Prostate gland (tissue), 2 donors: ENCODE data around the gene SLC28A2. TPM values are rescaled to one million over a fixed set of nuclear protein-coding genes. Genes with fewer than 3 reads are reported as not detected.
"Not testable (repeated sequence)": the region's sequence is repeated elsewhere in the genome, so short reads cannot be mapped to it uniquely, and the experiment has no call there.

Experiments used
- DNase-seq: peaks from one replicate; pipeline ENCODE4 v3.0.0-alpha.2; 2019; ENCODE audit warnings: low spot score
- H3K27ac ChIP-seq, 2 donors: fragments of 200-600 bp; sonication (generic); 2 replicates each; pipeline ENCODE4 v1.5.1; 2017 to 2019
- H3K27me3 ChIP-seq: fragments of 200-600 bp; sonication (generic); replicated peaks from 2 replicates; pipeline ENCODE4 v1.5.1; 2019; ENCODE audit not compliant: insufficient read depth
- H3K36me3 ChIP-seq, 2 donors: fragments of 200-600 bp; sonication (generic); 1 replicate in 1 of 2; 2 replicates in 1 of 2; pipeline versions ENCODE4 v1.5.1 to v1.8.1; 2017 to 2019
- H3K4me1 ChIP-seq: fragments of 200-600 bp; sonication (generic); replicated peaks from 2 replicates; pipeline ENCODE4 v1.5.1; 2019
- H3K4me3 ChIP-seq, 2 donors: fragments of 200-600 bp; sonication (generic); 2 replicates each; pipeline ENCODE4 v1.5.1; 2017 to 2019
- H3K9me3 ChIP-seq: fragments of 200-600 bp; sonication (generic); 2 replicates; pipeline ENCODE4 v1.5.1; 2017
- POLR2A ChIP-seq: fragments of 450-650 bp; IDR thresholded peaks from one replicate; pipeline ENCODE4 v1.6.1; 2016; ENCODE audit warnings: antibody characterized with exemption, mild to moderate bottlenecking
- POLR2AphosphoS5 ChIP-seq: sonication (generic); formaldehyde crosslinking; IDR thresholded peaks from one replicate; pipeline ENCODE4 v1.6.1; 2017; ENCODE audit warnings: antibody characterized with exemption
- WGBS: methylation state at CpG from one replicate; pipeline ENCODE4 v1.1.5; 2018; 5-methylcytosine and 5-hydroxymethylcytosine counted together
- intact Hi-C: fragments of 100-400 bp; cut with DNase I; formaldehyde crosslinking; loops from one replicate; pipeline ENCODE4 v1.14.2; 2022
- total RNA-seq, 2 donors: library from RNA; depleted of rRNA; stranded (reverse); fragments of >200 nt; gene quantifications; one replicate each; pipeline ENCODE4 v1.1.0, GENCODE V29; 2016
- TF ChIP-seq, protein P1 (sequence below), 4 experiments: fragments of 200-600 bp in 2 of 4; fragments of 450-650 bp in 2 of 4; sonication (generic) in 2 of 4; IDR thresholded peaks; 1 replicate in 3 of 4; 2 replicates in 1 of 4; pipeline ENCODE4 v1.5.1; 2016 to 2019; ENCODE audit warnings: antibody characterized with exemption in 4 of 4, mild to moderate bottlenecking in 2 of 4, moderate library complexity in 2 of 4

SLC28A2 gene
- total RNA-seq, 2 donors from 2014 or later: 0.51 TPM; not detected in 1

DNA sequence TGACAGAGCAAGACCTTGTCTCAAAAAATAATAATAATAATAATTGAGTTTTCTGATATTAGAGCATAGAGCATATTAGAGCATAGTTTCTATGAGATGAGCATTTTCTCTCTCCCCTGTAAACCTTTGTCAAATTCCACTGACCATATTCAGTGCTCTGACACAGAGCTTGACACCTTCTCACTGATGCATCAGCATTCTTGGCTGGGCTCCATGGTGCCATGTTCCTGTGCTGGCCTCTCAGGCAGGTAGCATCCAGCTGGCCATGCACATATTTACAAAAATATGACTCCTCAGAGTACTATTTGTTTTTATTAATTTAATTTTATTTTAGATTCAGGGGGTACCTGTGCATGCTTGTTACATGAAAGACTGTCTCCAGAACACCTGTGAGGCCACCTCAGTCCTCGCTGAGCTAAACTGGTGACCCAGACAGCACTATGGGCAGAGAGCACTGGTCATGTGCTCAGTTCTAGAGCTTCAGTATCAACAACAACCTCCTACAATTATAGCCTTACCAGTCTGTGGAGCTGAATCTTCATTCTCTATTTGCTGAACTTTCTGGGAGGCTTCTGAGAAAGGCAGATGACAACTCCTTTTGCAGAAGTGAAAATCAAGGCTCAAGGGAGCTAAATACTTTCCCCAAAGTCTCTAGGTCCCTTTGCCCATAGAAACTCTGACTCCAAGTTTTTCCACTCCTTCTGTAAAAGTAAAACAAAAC is 21.6 kb upstream of the SLC28A2 start:
- no peaks in the 10 kb centered on the region for H3K9me3 ChIP-seq
- H3K4me3 ChIP-seq: no peak overlapping the region
- no peaks in the 10 kb centered on the region for H3K36me3 ChIP-seq
- intact Hi-C loops: no loop called here
- no peaks in the 10 kb centered on the region for H3K27me3 ChIP-seq
- TF ChIP-seq, protein P1, sequence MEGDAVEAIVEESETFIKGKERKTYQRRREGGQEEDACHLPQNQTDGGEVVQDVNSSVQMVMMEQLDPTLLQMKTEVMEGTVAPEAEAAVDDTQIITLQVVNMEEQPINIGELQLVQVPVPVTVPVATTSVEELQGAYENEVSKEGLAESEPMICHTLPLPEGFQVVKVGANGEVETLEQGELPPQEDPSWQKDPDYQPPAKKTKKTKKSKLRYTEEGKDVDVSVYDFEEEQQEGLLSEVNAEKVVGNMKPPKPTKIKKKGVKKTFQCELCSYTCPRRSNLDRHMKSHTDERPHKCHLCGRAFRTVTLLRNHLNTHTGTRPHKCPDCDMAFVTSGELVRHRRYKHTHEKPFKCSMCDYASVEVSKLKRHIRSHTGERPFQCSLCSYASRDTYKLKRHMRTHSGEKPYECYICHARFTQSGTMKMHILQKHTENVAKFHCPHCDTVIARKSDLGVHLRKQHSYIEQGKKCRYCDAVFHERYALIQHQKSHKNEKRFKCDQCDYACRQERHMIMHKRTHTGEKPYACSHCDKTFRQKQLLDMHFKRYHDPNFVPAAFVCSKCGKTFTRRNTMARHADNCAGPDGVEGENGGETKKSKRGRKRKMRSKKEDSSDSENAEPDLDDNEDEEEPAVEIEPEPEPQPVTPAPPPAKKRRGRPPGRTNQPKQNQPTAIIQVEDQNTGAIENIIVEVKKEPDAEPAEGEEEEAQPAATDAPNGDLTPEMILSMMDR (IDR thresholded peaks at IDR 0.05): no peak
- TF ChIP-seq POLR2AphosphoS5 (no peak), POLR2A (no peak)
- DNase-seq: no peak
- H3K4me1 ChIP-seq: no peaks in the 10 kb centered on the region
- H3K27ac ChIP-seq: no peak overlapping the region
- WGBS: 0% methylated on average over 1 of the region's 1 CpG

DNA sequence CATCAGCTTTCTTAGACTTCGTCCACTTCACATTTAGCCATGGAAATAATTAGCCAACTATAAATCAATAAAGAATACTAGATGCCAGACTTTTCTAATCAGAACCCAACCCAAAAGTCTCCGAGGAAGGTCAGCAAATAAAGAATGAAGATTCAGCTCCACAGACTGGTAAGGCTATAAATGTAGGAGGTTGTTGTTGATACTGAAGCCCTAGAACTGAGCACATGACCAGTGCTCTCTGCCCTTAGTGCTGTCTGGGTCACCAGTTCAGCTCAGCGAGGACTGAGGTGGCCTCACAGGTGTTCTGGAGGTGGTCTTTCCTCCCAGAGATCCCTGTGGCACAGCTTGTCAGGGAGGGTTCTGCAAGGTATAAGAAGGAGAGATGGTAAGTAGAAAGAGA is 20.9 kb upstream of the SLC28A2 start:
- 70% methylated on average over 3 of the region's 3 CpGs for WGBS
- Histone ChIP-seq H3K36me3 (no peaks in the 10 kb centered on the region), H3K4me3 (no peak overlapping the region), H3K9me3 (no peaks in the 10 kb centered on the region), H3K4me1 (no peaks in the 10 kb centered on the region), H3K27ac (no peak overlapping the region), H3K27me3 (no peaks in the 10 kb centered on the region)
- no peak for DNase-seq
- intact Hi-C loops: no loop called here
- TF ChIP-seq, protein P1 (IDR thresholded peaks at IDR 0.05): no peak
- TF ChIP-seq POLR2AphosphoS5 (no peak), POLR2A (no peak)

DNA sequence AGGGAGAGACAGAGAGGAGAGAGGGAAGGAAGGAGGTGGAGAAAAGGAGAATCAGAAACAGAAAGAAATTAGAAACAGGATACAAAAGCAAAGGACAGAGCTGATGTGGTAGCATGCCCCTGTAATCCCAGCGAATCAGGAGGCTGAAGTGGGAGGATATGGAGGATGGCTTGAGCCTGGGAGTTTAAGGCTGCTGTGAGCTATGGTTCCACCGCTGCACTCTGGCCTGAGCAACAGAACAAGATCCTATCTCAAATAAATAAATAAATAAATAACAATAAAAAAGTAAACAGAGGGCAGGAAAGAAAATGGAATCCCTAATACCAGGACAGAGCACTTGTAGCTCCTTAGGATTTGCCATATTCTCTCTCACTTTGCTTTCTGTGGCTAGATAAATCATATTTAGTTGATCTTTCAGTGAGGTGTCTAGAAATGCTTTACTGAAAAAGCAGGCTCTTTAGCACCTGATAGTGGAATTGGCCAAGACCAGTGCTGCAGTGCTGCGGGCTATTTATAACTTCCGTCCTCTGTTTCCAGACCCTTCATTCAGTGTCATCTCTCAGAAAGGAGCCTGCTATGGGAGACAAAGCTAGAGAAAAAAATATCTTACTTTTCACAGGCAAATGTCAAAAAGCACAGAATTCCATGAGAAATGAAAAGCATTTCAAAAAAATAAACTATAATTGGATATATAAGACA is 20.0 kb upstream of the SLC28A2 start:
- no peak for DNase-seq
- WGBS: 84% methylated on average over 4 of the region's 4 CpGs
- Histone ChIP-seq H3K4me3 (no peak overlapping the region), H3K36me3 (no peaks in the 10 kb centered on the region), H3K27ac (no peak overlapping the region), H3K27me3 (no peaks in the 10 kb centered on the region), H3K9me3 (no peaks in the 10 kb centered on the region), H3K4me1 (no peaks in the 10 kb centered on the region)
- intact Hi-C loops: no loop called here
- TF ChIP-seq POLR2AphosphoS5 (no peak), POLR2A (no peak)
- TF ChIP-seq, protein P1 (IDR thresholded peaks at IDR 0.05): no peak

DNA sequence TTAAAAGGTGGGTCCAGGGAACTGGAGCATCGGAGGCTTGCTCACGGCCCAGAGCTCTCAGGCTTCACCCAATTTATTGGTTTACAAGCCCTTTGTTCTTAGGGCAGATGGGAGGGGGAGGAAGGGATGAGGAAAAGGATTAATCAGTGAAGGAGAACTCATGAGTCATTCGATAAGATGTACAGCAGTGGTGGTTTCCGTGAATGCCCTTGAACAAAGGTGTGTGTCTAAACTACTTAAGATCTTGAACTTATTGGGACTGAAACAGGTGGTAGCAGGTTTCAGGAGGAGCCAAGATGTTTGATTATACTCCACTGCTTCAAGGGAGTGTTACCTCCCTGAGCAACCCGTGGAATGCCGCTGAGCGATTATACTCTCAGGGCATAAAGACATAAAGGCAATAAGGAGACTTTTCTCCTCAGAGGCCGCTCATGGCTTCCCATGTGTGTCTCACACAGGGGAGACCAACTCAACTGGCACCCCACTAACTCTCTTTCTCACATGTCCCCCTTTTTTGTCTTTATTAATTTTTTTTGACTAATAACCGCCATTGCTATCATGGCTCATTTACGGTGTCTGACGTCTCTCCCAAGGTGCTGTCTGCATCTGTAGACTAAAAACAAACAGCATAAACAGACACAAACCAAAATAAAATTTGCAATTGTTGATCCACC is 17.3 kb upstream of the SLC28A2 start:
- intact Hi-C loops: no loop called here
- DNase-seq: no peak
- Histone ChIP-seq H3K27me3 (no peaks in the 10 kb centered on the region), H3K36me3 (no peaks in the 10 kb centered on the region), H3K9me3 (no peaks in the 10 kb centered on the region), H3K4me1 (no peaks in the 10 kb centered on the region), H3K27ac (no peak overlapping the region), H3K4me3 (no peak overlapping the region)
- TF ChIP-seq POLR2A (no peak), POLR2AphosphoS5 (no peak)
- TF ChIP-seq, protein P1 (IDR thresholded peaks at IDR 0.05): no peak
- WGBS: 69% methylated on average over 11 of the region's 11 CpGs

DNA sequence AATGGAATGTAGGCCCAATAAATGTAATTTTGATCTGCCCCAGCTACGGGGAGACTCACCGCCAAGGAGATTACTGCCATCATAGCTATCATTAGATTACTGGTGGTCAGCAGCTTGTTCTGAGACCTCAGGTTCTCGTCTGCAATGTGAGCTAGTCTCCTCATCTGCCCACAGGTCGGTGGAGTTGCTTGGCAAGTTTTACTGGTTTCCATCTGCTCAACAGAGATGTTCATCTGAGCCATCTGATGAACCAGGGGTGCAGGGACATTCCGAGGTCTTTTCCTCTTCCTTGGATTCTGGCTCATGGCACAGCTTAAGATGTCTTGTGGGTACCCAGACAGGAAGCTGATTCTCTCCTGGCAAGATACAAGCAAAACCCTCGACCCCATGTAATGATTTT is 15.2 kb upstream of the SLC28A2 start:
- H3K9me3 ChIP-seq, H3K27me3 ChIP-seq, DNase-seq, intact Hi-C loops, H3K4me3 ChIP-seq, H3K4me1 ChIP-seq, H3K27ac ChIP-seq, H3K36me3 ChIP-seq: not testable (repeated sequence)
- WGBS: 38% methylated on average over 6 of the region's 6 CpGs
